Stimulated activated CD4-positive, alpha-beta T cell treated with anti-CD3 and anti-CD28 coated beads, TNF-alpha, amount 100 ng/mL, for 48 hours (primary cell): ENCODE data around the gene TMEM132D.

Experiments used
- DNase-seq, 3 donors: peaks; one replicate each; pipeline ENCODE4 v3.0.0-alpha.2; 2020; ENCODE audit warnings: low read depth in 3 of 3

Gene TMEM132D

DNA sequence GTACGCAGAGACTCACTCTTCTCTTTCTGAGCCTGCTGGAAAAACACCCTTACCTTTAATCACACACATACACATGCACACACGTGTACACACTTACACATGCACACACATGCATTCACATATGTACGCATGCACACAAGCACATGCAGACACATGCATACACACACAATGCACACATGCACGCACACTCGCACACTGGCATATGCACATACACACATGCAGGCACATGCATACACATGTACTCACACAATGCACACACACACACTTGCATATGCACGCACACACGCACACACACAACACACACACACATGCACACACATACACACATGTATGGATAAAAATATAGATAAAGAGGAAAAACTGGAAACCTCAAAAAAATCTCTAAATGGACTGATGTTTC lies 801.6 kb downstream of the TMEM132D start:
- DNase-seq = no peak

DNA sequence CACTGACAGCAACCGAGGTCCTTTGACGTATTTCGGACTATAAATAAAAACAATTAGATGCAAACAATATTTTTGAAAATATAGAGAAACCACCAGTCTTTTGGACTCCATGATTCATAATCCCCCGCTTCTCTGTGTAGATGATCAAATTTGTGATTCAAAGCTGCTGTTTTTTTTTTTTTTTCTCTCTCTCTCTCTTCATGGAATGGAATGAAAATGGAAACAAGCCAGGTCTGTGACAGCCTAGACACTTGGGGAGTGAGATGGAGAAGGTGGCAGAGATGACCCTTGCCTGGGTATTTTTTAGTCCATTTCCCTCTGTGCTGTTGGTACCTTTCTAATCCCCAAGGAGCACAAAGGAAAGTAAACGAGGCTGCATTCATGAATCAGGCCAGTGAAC lies 802.0 kb downstream of the TMEM132D start:
- DNase-seq = no peak

DNA sequence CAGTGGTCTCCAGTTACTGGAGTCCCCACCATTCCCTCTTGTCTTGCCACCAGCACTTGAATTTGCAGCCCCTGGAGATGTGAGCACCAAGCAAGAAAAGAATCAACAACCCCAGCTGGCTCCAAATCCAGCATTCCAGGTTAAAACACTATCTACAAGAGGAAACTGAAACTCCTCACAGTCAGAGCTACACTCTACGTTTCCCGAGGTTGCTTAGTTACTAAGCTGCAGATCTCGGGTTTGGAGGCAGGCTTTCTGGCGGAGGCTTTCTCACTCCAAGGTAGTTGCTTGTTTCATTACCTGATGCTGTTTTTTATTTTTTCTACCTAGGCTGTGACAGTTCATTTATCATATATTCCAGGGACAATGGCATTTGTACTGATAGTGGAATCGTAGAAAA lies 802.4 kb downstream of the TMEM132D start:
- no peak for DNase-seq

DNA sequence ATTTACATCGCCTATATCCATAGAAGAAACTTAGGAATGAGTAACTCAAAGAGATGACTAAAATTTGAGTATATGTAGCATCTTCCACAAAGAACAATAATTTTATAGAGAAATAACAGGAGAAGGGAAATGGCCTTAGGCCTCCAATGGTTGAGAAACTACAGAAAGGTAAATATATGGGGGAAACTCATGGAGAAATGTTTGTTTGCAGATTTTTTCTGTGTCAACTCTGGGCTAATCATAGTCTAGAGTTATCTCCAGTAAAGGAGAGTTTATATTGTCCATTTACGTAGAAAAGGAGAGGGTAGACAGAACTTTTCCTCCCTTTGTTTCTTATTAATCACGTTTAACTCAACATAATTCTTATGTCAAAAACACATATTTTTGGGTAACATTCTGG lies 806.4 kb downstream of the TMEM132D start:
- no peak for DNase-seq

DNA sequence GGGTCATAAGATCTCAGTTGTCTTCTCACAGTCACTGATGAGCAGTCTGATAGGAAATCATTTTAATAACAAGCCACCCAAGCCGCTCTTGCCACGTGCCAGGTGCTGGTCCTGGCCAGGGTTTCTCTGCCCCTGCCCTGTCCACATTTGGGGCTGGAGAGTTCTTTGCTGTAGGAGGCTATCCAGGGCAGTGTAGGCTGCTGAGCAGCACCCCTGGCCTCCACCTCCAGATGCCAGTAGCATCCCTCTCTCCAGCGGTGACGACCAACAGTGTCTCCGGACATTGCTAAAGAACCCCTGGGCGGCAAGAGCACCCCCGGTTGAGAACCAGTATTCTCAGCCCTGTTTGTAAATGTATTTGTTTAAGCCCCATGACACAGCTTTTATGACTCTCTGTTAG lies 806.9 kb downstream of the TMEM132D start:
- DNase-seq = no peak

DNA sequence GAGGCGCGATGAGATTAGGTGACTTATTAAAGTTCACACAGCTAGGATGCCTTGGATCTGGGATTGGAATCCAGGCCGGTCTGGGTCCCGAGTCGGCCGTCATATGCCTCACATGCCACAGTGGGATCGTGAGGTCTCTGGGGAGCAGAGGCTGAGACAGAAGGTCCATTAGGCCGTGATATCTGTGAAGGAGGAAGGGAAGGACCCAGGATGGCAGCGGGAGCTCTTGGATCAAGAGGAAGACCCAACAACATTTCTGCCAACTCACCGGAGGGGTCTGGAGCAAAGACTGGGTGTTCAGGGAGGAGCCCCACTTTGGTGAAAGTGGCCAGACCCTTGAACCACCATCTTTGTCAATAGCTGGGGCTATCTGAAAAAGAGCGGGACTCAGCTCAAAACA lies 807.6 kb downstream of the TMEM132D start:
- DNase-seq = no peak

DNA sequence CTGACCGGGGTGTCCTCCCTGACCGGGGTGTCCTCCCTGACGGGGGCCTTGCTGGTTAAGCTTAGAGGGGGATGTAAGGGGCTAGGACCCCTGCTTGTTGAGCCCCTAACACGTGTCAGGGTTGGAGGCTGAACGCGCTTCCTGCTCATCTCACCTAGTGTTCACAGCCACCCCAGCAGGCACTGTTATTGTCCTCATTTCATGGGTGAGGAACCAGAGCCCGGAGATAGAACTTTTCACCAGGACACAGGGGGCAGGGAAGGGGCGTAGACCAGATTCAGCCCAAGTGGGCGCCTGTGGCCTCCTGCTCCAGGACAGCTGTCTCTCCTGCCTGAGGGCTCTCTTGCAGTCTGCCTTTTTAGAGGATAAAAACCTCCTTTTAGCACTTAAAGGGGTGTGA lies 814.2 kb downstream of the TMEM132D start:
- DNase-seq = no peak

DNA sequence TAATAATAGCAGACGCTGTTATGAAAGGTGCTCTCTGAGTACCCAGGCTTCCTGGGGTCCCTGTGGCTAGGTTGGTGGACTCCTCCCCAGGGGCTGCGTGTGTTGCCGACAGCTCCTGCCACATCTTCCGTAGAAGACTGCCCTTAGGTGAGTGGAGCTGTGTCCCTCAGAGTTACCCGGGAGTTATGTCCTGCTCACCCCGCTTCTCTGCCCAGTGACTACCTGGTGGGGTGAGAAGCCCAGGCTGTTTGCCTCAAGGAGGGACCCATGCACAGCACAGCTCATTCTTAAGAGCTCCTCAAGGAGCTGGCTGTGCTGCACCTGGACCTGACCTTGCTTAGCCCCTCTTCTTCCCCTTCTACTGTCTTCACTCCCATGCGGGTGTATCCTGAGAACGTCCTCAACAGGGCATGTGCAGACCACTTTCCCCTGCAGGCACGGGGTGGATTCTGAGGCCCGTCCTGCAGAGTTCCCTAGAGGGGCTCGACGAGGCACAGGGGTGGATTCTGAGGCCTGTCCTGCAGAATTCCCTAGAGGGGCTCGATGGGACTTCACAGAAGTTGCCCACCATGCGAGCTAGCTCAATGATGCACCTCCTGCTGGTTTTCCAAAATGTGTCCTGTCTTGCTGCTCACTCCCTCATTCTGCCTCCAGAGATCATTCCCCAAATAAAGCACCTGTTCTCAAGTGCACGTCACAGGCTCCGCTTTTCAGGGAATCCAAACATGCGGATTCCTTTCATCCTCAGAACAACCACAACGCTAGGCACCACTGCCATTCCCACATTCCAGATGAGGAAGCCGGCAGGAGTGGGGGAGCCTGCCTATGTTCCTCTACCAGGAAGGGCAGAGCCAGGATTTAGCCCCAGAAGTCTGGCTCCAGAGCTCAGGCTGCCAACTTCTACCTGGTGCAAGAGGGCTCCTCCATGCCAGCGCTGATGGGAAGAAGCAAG lies 818.7 kb downstream of the TMEM132D start:
- no peak for DNase-seq

DNA sequence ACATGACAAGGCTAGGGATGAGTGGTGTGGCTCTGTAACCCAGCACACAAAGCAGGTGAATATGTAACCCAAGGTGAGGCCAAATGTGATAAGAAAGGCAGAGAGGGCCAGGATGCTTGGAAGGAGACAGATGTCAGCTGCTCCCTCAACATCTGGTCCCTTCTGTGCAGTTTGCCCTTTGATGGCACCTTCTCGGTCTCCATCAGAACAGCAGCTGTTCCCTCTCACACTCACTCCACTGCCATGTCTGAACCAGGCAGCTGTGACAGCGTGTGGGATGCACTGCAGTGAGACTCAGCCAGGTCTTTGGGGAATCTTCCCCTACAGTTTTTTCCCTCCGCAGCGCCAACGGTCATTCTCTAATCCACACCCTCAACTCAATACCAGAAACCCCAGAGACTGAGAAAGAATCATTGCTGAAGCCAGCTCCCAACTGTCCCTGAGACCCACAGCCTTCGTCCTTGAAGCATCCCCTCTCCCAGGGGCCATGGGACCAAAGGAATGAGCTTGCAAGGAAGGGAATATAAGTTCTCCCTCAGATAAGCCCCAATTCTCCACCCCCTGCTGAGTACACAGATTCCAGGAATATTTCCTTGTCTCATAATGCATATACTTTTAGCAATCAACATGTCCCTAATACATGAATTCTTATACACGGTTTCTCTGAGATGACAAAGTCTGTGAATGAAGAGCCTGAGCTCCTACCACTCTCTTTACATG lies 820.5 kb downstream of the TMEM132D start:
- no peak for DNase-seq

DNA sequence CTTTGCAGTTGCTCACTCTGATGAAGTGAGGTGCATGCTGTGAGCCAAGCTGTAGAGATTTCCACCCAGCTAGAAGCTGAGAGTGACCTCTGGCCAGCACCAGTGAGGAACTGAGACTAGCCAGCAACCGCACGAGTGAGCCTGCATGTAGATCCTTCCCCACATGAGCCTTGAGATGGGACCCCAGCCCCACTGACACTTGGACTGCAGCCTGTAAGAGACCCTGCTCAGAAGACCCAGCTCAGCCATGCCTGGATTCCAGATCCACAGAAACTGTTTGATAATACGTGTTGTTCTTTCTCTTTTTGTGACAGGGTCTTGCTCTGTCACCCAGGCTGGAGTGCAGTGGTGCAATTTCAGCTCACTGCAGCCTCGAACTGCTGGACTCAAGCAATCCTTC lies 821.4 kb downstream of the TMEM132D start:
- DNase-seq = no peak

DNA sequence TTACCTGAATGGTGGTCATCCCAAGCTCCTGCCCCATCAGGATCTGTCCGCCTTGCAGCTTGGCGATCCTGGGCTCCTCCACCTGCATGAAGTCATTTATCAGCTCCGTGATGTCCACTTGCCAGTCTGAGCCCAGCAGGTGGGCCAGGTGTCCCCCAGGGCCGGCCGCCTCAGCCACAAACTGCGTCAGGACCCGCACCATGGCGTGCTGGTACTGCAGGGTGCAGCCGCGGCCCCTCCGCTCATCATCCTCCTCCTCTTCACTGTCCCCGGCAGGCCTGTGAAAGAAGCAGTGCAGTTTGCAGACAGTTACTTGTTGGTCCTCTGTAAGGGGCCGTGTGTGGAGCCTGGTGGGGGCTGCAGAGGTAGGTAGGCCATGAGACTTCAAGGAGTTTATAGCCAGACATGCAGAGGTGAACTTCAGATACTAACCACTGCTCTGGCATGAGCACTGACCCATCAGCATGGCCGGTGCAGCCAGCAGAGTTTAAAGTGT lies 822.0 kb downstream of the TMEM132D start:
- DNase-seq = no peak

DNA sequence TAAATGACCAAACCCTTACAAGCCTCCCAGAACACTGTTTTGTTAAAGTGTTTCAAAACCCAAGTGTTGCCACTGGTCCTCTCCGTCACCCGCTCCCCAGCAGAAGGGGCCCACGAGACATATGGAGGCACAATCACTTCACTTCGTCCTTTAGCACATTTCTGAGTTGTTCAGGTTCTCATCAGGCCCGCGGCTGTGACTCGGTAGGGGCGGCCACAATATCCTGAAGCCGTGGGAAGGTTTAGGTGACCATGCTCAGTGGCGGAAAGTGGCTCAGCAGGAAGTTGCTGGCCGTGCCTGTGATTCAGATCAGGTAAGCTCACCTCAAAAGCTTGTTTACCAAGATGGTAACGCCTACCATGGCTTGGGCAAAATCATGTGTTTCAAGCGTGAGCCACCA lies 823.0 kb downstream of the TMEM132D start:
- no peak for DNase-seq

DNA sequence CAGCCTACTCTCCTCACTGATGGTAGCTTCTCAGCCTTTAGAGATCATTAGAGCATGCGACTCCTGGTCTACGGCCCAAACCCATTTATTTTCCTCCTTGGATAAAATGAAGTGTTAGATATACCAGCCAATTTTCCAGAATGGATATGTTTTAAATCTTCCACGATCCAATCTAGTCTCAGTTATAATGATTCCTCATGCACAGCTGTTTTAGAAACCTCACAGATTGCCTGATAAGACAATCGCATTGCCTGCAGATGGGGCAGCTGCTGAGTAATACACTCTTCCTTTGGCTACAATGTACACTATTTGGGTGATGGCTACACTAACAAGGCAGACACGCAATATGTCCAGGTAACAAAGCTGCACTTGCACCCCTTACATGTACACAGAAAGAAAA lies 823.4 kb downstream of the TMEM132D start:
- no peak for DNase-seq

DNA sequence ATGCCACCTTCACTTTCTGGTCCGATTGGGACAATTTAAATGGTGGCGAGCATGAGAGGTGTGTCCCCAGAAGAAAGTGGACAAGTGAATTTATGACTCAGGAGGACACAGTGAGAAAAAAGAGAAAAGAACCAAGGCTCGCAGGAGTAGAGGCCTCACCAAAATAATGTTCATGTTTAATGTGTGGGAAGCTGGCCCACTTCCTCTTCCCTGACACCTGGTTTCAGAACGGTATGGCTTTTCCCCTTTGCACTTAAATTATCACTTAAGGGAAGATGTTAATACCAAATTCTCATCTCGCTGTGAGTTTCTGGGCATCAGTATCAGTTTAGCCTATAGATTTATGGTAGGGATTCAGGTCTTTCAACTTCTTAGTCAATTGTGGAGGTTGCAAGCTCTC lies 824.1 kb downstream of the TMEM132D start:
- no peak for DNase-seq

DNA sequence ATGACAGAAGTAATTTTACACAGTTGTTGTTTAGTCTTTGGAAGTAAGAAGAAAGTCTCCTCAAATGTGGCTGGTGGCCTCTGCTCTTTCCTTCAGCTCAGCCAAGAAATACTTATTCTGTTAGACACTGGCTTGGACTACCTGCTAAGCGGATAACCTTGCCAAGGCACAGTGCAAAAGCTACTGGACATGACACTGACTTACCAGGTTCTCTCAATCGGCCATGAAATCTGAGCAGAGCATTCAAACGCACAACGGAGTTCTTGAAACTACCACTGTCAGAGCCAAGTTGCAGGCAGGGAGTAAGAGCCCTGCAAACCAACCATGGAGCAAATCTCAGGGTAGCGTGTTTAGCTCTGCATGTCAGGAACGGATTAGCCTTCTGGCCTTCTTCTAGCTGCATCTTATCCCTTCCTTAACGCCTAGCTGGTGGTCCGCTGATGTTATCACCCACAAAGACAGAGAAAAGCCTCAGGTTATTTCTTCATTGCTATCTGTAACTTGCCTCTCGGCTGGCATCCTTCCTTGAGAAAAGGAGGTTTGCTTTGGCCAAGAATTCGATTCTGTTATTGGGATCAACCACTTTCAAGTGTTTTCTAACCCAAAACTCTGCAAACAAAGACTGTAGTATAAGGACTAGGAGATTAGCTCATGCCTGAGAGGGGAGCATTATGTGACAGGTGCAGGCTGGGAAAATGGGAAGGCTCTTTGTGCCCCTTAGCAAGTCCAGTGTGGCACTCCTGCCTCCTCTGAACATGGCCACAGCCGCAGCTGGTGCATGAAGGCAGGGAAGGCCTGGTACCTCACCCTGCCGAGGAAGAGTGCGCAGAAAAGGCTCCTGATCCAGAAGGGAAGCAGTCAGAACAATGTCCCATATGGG lies 827.1 kb downstream of the TMEM132D start:
- no peak for DNase-seq

DNA sequence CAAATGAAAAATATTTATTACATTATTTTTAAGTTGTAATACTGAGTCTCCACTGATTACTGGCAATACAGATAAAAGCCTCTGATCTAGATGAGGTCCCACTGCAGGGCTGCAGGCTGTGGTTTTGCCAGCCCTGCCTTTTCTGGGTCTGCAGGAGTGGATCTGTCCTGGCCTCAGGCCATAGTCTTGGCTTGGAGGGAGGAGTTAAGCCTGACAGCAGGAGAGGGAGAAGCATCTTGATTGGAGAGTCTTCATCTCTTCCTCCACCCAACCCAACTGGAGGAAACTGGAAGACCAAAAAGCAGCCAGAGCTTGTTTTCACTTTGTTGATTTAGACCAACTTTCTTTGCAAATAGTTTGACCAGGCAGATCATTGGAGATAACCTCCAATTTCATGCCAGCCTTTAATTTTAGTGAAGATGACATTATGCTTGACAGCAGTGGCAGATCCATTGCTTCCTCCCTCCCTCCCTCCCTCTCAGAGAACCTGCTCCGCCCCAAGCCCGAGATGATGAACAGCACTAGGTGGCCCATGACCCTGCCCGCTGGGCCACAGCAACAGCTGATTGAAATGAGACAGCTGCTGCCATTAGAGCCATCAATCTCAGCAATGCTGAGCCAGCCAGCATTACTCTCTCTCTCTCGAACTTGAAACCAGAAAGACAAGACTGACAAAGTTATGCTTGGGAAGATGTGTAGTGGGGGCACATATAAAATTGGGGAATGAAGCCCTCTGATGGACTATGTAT lies 828.2 kb downstream of the TMEM132D start:
- DNase-seq = no peak

DNA sequence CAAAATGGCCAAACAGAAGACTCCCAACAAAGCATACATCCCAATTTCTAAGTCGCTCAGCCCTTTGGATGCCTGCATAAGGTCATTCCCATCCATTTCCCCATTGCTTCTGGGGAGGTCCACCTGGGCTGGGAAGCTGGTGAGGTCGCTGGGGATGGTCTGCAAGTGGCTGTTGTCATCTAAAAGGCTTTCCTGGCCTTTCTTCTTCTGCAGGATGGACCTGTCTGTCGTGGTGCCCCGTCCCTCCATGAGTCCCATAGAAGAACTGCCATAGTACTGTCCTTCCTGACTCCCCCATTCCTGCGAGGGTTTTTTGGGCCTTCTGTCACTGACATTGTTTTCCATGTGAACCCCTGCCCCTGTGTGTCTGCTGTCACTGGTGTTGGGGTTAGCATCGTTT lies 829.4 kb downstream of the TMEM132D start:
- no peak for DNase-seq

DNA sequence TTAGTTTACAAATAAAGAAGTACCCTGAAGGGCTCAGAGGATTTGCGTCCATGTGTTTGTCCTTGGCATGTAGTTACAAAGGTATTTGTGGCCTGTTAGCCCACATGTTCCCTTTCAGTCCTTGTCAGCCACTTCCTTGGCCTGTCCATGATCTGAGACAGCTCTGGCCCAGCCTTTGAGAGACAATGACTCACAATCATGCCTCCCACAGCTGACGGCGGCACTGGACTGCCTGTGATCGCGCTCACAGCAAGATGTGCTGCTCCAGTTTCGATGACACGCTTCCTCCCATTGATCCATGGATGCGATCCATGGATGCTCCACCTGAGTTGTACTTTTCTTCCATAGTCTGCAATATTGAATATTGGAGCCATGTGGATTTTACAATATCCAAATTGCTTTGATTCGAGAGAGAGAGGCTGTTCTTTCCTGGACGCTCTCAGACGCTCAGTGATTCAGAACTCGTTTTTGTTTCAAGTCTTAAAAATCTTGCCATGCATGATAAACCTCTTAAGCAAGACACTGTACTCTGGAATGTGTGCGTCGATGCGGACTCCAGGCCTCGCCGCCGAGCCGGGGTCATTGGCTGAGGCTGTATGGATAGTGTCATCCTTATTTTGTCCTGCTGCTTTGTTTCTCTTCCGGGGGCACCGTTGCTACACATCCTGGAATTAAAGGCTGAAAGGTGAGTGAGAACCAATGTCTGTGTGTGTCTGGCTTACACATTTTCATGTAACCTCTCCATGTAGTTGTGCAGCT lies 830.5 kb downstream of the TMEM132D start:
- DNase-seq = no peak

DNA sequence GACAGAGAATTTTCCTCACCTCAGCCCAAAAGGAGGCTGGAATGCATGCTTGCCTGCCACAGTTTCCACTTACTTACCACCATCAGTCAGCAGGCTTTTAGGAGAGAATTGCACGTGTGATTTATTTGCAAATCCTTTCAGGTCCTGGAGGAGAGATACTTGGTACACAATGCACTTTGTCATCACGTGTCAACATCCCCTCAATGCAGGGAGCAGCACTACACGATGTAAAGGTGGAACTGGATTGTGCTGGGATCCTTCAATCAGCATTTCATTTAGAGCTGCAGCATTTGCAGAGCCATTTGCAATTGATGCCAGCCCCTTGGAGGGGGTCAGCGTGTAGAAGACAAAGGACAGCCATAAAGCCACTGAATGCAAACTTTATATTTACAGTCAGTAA lies 832.5 kb downstream of the TMEM132D start:
- no peak for DNase-seq

DNA sequence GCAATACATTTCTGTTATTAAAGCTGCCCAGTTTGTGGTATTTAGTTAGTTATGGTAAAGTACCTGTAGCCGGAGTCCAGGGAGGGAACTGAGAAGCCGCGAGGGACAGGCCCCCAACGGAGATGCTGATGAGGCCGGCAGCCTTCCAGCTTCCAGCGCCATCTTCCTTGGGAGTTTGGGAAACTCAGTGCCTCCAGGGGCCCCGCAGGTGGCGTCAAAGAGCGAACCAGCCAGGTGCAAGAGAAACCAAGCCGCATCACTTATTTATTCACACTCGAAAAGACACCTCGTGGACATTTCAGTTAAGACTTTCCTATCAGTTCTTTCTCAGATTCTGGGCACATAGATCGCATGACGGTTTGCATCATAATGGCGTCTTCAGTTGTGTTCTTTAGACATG lies 833.9 kb downstream of the TMEM132D start:
- no peak for DNase-seq

DNA sequence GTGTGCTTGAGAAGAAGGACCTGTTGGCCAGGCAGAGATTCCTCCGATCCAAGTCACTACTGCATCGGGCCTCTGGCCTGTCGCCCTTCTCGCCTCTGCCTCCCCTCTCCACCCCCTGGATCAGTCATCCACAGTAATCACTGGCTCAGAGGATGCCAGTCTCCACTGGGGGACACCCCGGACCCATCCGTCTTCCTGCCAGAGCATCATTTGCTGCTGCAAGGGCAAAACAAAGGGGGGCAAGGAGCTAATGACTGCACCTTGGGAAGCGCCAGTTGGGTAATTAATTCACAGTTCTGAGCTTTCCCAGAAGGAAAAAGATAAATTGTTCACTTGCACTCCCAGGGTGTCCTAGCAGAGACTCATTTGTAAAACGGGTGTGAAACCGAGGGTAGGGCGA lies 835.1 kb downstream of the TMEM132D start:
- no peak for DNase-seq
